Measurements from ENCODE around the gene TMPRSS9. TPM values are rescaled to one million over a fixed set of nuclear protein-coding genes. Genes with fewer than 3 reads are reported as not detected.
A peak's percentile ranks its signal among the peaks of the same experiment; 100 is the strongest.

TMPRSS9 gene
- total and polyA plus RNA-seq, 2 of the 13 experiments (the other 11 are each of a cell fraction or from before 2014, with no cell fraction given): 2.5 to 5.2 TPM

GRCh38 chr19:2416321-2417097, 56.4 kb downstream of the TMPRSS9 start (continued):
- TF ChIP-seq ZNF605 (CRISPR knock-in tag; IDR thresholded peaks at IDR 0.05) (peak; percentile 59; the same call in 1 of the 2 replicates), SRF (IDR thresholded peaks at IDR 0.05; ENCODE audit: low read depth, low read length) (no peak), ZNF101 (CRISPR knock-in tag; IDR thresholded peaks at IDR 0.05; ENCODE audit: borderline replicate concordance, low read depth) (no peak), HOXD1 (CRISPR knock-in tag; IDR thresholded peaks at IDR 0.05) (peak; percentile 77; the same call in 1 of the 2 replicates), DMAP1 (CRISPR knock-in tag; IDR thresholded peaks at IDR 0.05) (peak; percentile 54; the same call in 1 of the 2 replicates), NFE2L1 (CRISPR knock-in tag; IDR thresholded peaks at IDR 0.05; ENCODE audit: borderline replicate concordance) (no peak), ZNF557 (CRISPR knock-in tag; IDR thresholded peaks at IDR 0.05) (0 out of 2 replicates have a peak, but pooled peaks have one; percentile 34), ZNF350 (CRISPR knock-in tag; IDR thresholded peaks at IDR 0.05; ENCODE audit: borderline replicate concordance, low read depth) (peak; percentile 82; the same call in 1 of the 2 replicates), ZNF607 (CRISPR knock-in tag; IDR thresholded peaks at IDR 0.05; ENCODE audit: borderline replicate concordance) (peak; percentile 94), ZNF7 (CRISPR knock-in tag; IDR thresholded peaks at IDR 0.05) (no peak), ZNF329 (CRISPR knock-in tag; IDR thresholded peaks at IDR 0.05; ENCODE audit: low read depth) (no peak), ZKSCAN8 (CRISPR knock-in tag; IDR thresholded peaks at IDR 0.05; ENCODE audit: borderline replicate concordance) (peak; percentile 80; the same call in 1 of the 2 replicates), ZNF83 (CRISPR knock-in tag; IDR thresholded peaks at IDR 0.05; ENCODE audit: borderline replicate concordance) (0 out of 2 replicates have a peak, but pooled peaks have one; percentile 66), ATF7-NPFF (CRISPR knock-in tag; IDR thresholded peaks at IDR 0.05; ENCODE audit: low read depth) (no peak), ZNF264 (CRISPR knock-in tag; IDR thresholded peaks at IDR 0.05) (peak; percentile 89; the same call in 1 of the 2 replicates), SALL1 (CRISPR knock-in tag; IDR thresholded peaks at IDR 0.05) (peak; percentile 88), NFIC (IDR thresholded peaks at IDR 0.05; ENCODE audit: low read length) (no peak)
- TF ChIP-seq, protein P1, sequence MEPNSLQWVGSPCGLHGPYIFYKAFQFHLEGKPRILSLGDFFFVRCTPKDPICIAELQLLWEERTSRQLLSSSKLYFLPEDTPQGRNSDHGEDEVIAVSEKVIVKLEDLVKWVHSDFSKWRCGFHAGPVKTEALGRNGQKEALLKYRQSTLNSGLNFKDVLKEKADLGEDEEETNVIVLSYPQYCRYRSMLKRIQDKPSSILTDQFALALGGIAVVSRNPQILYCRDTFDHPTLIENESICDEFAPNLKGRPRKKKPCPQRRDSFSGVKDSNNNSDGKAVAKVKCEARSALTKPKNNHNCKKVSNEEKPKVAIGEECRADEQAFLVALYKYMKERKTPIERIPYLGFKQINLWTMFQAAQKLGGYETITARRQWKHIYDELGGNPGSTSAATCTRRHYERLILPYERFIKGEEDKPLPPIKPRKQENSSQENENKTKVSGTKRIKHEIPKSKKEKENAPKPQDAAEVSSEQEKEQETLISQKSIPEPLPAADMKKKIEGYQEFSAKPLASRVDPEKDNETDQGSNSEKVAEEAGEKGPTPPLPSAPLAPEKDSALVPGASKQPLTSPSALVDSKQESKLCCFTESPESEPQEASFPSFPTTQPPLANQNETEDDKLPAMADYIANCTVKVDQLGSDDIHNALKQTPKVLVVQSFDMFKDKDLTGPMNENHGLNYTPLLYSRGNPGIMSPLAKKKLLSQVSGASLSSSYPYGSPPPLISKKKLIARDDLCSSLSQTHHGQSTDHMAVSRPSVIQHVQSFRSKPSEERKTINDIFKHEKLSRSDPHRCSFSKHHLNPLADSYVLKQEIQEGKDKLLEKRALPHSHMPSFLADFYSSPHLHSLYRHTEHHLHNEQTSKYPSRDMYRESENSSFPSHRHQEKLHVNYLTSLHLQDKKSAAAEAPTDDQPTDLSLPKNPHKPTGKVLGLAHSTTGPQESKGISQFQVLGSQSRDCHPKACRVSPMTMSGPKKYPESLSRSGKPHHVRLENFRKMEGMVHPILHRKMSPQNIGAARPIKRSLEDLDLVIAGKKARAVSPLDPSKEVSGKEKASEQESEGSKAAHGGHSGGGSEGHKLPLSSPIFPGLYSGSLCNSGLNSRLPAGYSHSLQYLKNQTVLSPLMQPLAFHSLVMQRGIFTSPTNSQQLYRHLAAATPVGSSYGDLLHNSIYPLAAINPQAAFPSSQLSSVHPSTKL (CRISPR knock-in tag; IDR thresholded peaks at IDR 0.05): peak; percentile 78
- TF ChIP-seq, protein P2, sequence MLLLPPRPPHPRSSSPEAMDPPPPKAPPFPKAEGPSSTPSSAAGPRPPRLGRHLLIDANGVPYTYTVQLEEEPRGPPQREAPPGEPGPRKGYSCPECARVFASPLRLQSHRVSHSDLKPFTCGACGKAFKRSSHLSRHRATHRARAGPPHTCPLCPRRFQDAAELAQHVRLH (CRISPR knock-in tag; IDR thresholded peaks at IDR 0.05; ENCODE audit: borderline replicate concordance, low read depth): 0 out of 2 replicates have a peak, but pooled peaks have one; percentile 49
- TF ChIP-seq, protein P3, sequence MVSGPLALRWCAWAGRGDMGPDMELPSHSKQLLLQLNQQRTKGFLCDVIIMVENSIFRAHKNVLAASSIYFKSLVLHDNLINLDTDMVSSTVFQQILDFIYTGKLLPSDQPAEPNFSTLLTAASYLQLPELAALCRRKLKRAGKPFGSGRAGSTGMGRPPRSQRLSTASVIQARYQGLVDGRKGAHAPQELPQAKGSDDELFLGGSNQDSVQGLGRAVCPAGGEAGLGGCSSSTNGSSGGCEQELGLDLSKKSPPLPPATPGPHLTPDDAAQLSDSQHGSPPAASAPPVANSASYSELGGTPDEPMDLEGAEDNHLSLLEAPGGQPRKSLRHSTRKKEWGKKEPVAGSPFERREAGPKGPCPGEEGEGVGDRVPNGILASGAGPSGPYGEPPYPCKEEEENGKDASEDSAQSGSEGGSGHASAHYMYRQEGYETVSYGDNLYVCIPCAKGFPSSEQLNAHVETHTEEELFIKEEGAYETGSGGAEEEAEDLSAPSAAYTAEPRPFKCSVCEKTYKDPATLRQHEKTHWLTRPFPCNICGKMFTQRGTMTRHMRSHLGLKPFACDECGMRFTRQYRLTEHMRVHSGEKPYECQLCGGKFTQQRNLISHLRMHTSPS (CRISPR knock-in tag; IDR thresholded peaks at IDR 0.05; ENCODE audit: low read depth): peak; percentile 98
- TF ChIP-seq, protein P4, sequence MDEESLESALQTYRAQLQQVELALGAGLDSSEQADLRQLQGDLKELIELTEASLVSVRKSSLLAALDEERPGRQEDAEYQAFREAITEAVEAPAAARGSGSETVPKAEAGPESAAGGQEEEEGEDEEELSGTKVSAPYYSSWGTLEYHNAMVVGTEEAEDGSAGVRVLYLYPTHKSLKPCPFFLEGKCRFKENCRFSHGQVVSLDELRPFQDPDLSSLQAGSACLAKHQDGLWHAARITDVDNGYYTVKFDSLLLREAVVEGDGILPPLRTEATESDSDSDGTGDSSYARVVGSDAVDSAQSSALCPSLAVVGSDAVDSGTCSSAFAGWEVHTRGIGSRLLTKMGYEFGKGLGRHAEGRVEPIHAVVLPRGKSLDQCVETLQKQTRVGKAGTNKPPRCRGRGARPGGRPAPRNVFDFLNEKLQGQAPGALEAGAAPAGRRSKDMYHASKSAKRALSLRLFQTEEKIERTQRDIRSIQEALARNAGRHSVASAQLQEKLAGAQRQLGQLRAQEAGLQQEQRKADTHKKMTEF (CRISPR knock-in tag; IDR thresholded peaks at IDR 0.05): peak; percentile 84
